ENCODE data around the gene KRT3.

KRT3 gene

DNA sequence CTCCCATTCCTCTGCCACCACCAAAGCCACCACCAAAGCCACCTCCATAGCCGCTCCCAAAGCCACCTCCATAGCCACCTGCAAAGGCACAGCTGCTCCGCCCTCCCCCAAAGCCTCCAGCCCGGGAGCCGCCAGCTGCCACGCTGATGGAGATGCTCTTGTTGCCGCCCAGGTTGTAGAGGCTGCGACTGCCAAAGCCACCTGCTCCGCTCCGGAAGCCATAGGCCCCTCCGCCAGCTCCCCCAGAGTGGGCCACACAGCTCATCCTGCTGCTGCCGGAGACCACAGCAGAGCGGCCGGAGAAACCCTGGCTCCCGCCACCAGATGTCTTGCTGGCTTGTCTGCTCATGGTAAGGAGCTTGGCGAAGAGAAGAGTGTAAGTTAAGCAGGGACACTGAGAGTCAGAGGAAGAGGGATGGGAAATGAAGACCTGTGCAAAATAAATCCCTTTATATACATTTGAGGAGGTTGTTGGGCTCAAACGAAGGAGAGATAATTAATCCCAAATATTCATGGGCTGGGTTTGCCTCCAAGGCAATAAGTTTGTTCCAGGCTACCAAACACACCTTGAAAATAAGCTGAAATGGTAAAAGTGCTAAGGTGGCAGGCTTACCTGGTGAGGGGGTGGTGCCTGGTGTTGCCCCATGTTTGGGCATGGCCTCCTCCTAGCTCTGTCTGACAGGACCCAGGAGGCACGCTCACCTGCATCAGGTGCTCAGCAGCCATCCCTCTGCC is at the start of gene KRT3:
TSS of gene KRT3 (minus strand) at position 424 of the 735 bp plus-strand sequence. CDS start at position 349, 75 bp downstream.
- no peak for DNase-seq (ENCODE audit: low read depth)

DNA sequence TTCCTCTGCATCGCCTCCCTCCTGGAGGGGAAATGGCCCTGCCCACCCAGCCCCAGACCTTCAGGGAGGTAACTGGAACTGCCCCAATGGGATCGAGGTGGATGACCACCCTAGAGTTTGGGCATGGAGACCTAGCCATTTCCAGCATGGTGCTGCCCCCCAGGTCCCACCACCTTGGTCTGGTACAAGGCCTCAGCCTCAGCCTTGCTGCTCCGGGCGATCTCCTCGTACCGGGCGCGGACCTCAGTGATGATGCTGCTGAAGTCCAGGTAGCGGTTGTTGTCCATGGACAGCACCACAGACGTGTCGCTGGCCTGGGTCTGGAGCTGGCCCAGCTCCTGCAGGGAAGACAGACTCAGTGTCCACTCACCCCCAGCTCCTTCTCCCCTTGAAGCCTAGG is 48.5 kb upstream of the KRT3 start:
- DNase-seq (ENCODE audit: low read depth): no peak

DNA sequence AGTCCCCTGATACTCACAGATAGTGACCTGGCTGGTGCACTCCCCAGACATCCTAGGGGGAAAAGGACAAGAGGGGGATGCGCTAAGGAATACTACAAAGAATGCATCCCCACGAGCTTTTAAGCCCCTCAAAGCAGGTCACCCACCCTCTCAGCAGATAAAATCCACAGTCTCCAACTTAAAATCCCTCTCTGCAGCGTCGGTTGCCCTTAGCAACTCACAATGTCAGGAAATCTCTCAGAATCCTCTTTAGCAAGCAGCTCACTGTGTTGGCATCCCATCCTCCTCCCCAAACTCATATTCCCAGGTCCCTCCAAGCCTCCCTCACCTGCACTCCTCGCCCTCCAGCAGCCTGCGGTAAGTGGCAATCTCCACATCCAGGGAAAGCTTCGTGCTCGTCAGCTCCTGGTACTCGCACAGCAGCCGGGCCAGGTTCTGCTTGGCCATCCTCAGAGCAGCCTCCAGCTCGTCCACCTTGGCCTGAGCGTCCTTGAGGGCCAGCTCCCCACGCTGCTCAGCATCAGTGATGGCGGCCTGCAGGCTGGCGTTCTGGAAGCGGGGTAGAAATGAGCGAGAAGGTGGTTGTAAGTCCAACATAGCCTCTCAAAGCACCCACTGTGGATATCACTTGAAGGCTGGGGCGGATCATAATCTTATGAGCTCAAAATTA is 43.7 kb upstream of the KRT3 start:
- no peak for DNase-seq (ENCODE audit: low read depth)

DNA sequence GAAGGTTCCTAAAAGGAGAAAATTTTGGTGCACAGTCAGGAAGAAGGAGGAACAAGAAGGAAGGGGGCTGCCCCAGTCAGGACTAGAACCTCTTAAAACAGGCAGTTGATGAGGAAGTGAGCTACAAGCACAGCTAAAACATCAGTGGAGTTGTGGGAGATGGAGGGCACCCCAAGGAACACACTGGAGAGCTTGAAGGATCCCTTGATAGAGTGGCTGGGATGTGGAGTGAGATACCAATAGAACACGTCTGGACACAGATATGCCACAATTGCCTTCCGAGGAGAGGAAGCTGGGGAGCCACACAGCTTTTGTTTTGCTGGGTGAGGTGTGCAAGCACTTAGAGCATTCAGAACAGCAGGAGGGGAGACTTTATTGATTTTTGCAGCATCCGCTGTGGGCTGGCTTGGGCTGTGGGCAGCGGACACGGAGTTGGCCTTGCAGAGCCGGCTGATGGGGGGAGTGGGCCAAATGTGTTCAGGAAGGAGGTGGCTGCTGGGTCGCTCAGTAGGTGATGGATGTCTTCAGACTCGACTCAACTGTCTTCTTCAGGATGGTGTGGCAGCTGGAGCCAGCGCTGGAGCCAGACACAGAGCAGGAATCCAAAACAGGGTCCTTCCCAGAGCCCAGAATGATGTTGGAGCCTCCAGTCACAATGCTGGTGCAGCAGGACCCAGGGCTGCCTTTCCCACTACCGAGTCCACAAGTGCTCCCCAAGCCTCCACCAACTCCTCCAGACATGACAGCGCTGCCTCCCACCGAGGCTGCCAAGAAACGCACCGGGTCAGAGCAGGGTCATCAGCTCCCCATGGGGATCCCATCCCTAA is 42.9 kb upstream of the KRT3 start:
- DNase-seq (ENCODE audit: low read depth): no peak

DNA sequence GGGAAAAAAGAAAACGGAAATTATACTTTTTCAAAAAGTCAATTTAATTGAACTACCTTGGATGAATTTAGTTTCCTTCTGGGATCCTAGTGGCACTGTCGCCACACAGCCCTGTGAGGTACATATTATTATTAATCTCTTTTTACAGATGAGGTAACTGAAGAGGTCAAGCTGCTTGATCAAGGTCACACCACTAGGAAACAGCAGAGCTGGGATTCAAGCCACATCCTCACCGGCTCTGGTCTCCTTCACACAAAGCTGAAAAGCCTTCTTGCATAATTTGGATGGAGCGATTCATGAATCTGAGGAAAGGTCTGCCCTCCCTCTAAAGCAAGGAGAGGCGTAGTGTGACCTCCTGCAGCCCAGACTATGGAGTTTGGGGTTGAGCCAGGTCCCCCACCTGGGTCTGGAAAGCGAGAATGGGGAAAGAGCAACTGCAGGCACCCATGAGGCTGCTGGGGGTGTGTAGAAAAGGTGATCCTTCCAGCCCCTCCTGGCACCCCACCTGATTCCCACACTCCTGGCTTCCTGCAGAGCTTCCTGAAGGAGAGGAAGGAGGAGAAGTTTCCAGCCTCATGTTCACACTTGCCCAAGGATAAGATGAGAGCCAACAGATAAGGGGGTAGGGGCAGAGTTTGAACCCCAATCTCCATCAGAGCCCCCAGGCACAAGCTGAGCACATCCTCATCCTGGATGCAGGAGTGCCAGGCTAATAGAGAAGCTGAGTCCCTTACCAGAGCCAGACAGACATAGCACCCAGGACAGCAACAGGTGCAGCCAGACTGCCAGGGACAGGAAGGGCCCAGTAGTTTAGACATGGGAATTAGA is 42.1 kb upstream of the KRT3 start:
- no peak for DNase-seq (ENCODE audit: low read depth)

DNA sequence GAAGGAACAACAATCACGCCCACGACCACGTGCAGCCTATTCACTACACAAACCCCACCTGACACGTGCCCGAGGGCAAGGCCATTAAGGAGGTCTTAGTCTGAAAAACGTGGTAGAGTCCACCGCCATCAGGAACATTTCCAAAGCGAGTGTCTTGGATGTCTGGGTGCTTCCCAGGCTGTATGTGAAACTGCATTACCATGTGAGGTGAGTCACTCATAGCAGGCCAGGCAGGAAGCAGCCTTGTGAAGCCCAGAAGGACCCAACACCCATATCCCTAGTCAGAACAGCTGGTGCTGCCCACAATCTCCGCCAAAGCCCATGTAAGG is 41.5 kb upstream of the KRT3 start:
- no peak for DNase-seq (ENCODE audit: low read depth)

DNA sequence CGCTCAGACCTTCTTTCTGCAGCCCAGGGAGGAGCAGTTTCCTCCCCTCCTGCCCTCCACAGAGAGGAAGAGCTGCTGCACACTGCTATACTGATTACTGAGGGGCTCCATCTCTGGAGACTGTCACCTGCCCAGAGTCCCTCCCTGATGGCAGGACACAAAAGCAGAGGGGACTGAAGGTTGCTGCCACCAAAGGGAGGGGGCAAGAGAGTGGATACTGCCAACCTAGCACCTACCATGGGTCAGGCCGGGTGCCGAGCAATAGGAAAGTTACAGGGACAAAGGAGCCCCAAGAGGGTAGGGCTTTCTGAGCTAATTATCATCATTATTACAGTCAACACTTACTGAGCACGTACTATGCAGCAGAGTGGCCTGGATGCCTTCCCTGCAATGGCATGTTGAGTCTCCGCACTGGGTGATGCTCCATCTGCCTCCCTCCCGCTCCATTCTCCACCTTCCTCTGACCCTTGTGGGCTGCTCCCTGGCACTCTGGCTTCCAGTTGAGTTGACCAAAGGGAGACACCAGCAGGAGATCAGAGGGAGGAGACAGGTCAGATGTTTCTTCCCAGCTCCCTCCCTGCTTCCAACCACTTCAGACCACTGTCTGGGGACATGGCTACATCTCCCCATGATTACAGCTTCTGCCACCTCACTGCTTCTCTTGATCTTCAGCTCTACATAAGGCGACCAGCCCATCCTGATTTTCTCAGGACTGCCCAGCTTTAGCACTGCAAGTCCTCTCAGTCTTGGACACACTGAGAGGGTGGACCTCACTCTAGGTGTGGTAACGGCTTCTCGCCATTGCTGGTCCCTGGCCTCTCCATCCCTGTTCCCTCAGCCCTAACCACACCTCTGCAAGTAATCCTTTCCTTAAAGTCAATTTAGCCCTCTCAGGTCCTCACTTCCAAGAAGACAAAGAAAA is 40.8 kb upstream of the KRT3 start:
- DNase-seq (ENCODE audit: low read depth): no peak

DNA sequence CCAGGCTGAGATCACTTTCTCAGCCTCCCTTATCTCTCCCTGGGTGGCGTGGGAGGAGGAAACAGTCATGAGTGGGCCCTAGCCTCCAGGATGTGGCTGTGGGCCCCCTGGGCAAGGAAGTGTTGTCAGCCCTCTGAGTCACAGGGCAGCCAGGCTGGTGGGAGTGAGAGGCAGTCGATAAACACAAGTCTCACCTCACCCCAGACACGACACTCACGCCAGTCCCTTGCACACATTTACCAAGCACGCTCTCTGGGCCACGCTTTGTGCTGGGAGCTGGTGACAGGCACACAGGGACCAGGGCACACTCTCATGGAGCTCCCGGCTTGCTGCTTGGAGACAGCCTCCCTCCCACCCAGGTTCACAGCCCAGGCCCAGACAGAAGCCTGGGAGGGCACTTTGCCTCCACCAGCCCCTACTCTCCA is 40.1 kb upstream of the KRT3 start:
- DNase-seq (ENCODE audit: low read depth): no peak

DNA sequence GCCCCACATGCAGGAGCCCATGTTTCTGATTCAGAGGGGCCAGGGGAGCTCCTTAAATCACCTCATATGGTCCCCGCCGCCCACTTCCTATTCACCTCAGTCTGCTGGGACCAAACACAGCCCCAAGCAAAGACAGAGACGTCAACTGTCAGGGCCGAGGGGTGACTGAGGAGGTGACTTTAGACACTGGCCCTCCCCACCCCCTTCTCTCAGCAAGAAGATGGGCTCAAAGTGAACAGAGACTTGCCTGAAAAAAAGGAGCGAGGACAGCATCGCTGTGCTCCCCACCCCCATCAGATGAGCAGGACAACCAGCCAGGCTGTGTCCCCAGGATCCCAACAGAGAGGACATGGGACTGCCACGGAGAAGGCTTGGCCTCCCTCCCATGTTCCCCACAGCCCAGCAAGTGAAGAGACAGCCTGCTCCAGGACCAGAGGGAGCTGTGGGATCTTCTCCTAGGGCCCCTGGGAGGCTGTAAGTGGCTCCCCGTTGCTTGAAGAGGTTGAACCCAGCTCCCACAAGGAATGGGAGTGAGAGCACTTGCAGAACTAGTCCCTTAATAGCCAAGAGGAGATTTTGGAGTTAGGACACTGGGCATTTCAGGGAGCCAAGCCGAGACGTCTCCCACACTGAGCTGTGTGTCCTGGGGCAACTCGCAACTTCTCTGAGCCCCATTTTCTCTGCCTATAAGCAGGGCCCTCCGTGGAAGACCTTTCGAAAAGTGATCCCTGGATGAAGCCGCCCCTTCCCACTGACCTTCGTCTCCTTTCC is 39.5 kb upstream of the KRT3 start:
- no peak for DNase-seq (ENCODE audit: low read depth)

DNA sequence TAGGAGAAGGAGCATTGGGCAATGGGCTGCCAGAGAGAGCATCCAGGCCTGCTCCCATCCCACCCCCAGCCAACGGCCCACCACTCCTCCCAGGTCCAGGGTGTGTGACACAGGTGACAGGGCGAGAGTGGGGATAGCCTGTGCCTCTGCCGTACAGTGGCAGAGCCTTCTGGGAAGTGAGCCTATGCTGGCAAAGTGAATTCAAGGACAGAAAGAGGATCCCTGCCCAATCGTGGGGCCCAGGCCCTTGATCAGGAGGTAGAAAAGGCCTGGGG is 38.7 kb upstream of the KRT3 start:
- no peak for DNase-seq (ENCODE audit: low read depth)

DNA sequence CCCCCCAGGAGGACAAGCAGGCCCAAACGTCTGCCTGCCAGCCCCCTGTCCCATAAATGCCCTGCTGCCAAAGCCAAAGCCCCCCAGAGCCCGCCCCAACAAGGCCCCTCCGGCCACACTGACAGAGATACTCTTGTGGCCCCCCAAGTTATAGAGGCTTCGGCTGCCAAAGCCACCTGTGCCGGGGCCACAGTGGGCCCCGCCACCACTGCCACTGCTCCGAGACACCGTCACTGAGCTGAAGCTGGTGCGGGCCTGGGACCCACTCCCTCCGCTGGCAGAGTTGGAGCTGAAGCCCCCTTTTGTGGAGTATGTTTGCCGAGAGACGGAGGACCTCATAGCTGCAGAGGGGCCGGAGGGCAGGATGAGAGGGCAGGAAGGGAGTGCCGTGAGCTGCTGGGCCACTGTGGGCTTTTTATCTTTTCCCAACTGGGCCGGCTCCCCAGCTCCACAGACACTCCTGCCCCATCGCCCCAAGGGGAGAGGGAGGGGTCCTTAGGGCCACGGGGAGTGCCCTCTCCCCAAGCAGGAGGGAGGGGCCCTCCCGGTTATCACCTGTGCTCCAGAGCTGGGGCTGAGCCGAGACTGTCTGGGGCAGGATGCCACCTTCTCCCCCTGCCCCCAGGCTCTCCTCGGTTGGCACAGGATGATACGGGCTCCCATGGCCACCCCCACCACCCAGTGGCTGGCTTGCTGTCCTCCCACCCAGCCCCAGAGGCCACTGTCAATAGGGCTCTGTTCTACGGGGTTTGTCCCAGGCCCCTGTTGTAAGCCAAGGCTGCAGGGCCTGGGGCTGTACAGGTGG is 38.2 kb upstream of the KRT3 start, which contains the start of gene KRT79:
TSS of gene KRT79 (minus strand) at position 390 of the 805 bp plus-strand sequence. CDS start at position 339, 51 bp downstream.
- DNase-seq (ENCODE audit: low read depth): no peak

DNA sequence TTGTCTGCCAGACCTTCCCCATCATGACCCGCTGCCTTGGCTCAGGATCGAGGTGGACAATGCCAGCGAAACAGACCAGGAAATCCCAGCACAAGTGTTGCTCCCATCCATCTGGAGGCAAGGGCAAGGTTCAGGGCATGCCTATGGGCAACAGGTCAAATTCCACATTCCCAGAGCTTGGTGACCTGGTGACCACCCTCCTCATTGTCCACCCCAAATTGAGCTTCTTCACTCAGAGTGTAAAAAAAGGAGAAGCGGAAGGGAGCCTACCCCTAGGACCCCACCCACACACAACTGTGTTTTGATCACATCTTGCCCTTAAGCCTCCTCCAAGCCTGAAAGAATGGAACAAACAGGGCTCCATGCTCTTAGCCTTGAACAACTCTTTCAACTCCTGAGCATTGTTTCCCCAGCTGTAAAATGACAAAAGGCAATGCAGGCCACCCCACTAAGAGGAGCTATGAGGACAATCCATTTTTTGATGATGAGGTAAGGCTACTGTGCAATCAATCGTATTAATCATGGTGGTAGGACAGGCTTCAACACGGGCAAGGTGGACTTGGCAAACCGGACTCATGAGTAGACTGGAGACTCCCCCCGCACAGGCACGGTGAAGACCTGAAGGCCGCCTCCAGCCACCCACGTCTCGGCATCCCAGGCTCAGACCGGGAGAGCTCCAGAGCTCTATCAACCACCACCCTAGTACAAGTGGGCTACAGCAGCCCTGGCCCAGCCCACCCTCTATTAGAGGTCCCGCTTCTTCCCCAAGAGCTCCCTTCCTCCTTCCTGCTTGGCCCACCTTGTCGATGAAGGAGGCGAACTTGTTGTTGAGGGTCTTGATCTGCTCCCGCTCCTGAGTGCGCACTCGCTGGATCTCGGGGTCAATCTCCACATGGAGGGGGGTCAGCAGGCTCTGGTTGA is 37.3 kb upstream of the KRT3 start:
- no peak for DNase-seq (ENCODE audit: low read depth)

DNA sequence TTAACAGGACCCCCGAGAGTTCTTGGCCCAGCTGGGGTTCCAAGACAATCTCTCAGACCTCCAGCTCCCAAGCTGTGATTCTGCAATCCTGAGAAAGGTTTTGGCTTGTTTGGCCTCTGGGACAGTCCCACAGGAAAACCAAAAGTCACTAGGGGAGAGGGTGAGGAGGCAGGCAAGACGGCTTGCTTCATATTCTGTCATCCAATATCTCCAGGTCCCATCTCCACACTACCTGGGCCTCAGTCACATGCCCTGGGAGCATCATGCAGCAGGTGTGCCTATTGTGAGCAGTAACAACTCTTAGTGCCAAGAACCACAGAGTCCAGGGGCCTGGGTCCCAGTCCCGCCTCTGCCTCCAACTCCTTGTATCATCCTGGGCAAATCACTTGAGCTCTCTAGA is 36.5 kb upstream of the KRT3 start:
- DNase-seq (ENCODE audit: low read depth): no peak

DNA sequence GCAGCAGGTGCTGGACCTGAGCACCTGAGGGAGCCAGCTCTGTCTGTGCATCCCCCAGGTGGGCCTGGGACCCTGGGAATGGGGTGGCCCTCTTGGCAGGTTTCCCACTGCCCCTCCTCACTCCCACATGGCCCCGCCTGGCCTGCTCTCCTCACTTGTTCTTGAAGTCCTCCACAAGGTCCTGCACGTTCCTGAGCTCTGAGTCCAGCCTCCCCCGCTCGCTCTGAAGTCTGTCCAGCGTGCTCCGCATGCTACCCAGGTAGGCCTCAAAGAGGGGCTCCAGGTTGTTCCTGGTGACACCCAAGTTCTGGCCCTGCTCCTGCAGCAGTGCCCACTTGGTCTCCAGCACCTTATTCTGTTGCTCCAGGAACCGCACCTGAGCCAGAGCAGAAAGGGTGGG is 35.3 kb upstream of the KRT3 start:
- DNase-seq (ENCODE audit: low read depth): no peak

DNA sequence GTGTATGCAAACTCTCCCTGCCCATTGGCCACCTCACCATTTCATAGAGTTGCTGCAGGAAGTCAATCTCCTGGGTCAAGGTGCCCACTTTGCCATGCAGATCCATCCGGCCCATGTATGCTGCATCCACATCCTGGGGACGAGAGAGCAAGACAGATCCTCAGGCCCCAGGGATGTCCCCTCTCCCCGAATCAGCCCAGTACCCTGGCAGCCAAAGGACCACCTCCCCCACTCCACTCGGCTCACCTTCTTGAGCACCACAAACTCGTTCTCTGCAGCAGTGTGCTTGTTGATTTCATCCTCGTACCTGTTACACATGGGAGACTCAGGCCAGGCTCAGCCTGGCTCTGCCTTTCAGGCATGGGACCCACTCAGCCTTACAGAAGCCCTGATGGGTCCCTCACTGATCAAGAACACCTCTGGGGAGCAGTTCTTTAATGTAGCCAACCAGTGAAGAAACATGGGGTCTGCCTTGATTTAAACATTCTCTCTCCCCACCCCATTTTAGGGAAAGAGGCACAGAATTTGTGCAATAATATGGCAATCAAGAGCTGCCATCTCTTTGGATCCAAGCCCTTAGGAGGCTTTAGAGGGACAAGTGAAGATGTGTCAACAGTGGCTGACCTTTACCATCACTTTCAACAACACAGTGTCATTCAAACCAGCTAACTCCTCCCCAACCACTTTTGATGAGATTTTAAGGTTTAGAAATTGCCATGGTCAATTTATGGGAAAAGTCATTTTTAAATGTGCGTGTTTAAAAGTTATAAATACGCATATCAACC is 34.3 kb upstream of the KRT3 start:
- DNase-seq (ENCODE audit: low read depth): no peak

DNA sequence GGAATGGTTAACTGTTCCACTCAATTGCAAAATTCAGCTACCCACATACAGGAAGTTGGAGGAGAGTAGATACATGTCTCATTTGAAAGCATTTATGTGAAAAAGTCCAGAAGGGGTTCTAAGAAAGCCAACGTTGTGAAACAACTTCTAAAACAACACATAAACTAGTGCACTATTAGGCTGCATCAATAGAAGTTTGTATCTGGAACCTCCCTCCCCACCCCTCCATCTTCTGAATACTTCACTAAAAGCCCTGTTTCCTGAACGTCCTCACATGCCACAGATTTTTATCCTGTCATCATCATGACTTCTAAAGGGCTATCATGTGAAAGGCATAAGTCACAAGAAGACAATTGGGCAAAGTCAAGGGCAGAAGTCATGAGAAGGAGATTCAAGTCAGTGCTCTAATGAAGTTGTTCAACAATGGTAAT is 32.7 kb upstream of the KRT3 start:
- no peak for DNase-seq (ENCODE audit: low read depth)

DNA sequence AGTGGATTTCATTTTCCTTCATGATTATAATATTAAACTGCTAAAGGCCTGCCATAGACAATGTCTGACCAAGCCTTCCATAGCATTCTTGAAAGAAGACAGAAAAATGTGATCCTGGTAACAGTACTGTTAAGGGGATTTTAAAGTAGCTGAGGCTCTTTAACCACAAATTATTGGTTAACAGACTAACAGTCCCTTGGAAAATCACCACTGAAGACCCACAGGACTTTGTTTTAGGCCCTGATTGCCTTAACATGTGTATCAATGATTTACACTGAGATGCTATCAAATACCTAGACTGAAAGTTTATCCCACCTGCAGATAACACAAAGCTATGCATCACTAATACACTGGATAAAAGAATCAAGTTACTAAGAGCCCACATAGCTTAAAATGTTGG is 32.2 kb upstream of the KRT3 start:
- DNase-seq (ENCODE audit: low read depth): no peak

Data from CMK (cell line).